Smooth muscle cell of the pulmonary artery (primary cell): ENCODE results near the gene DPH3. TPM values are rescaled to one million over a fixed set of nuclear protein-coding genes. Genes with fewer than 3 reads are reported as not detected.

Source experiments
- total RNA-seq: library from RNA; depleted of rRNA; stranded (reverse); fragments of >200 nt; gene quantifications from 2 replicates; pipeline ENCODE4 v1.2.3, GENCODE V29; 2014

The DPH3 gene
- total RNA-seq: 23.1 and 23.7 TPM in 2 replicates

GRCh38 chr3:16264708-16265454 lies at the start of gene DPH3, which contains the start of gene OXNAD1:
TSS of gene DPH3 (minus strand) at chr3:16264943. CDS start at chr3:16264876, 67 bp downstream.
TSS of gene OXNAD1 (plus strand) at chr3:16265212. CDS start at chr3:16270953, 5,741 bp downstream.

Other genes starting within 250 kb of the DPH3 start
- 9.1 and 12.1 TPM in 2 replicates for gene GALNT15, start 90.3 kb downstream of the DPH3 start, total RNA-seq
- gene OXNAD1, start 269 bp upstream of the DPH3 start, total RNA-seq: 5.3 and 9.3 TPM in 2 replicates
- 52.8 and 111 TPM in 2 replicates for gene RFTN1, start 248.8 kb upstream of the DPH3 start, total RNA-seq